Activated CD8-positive, alpha-beta T cell treated with anti-CD3 and anti-CD28 coated beads for 36 hours (primary cell): ENCODE measurements around the gene PLAAT4. TPM values are rescaled to one million over a fixed set of nuclear protein-coding genes. Genes with fewer than 3 reads are reported as not detected.
A peak's percentile ranks its signal among the peaks of the same experiment; 100 is the strongest.

Experiments
- ATAC-seq: fragments of 200-7000 bp; cut with Tn5 transposase; one replicate; pipeline ENCODE4 v1.10.0; 2021; ENCODE audit warnings: mild to moderate bottlenecking, moderate library complexity
- CTCF ChIA-PET: fragments of 350-600 bp; sonication (Branson Sonifier 250); formaldehyde crosslinking; loops from one replicate; lab custom pipeline; 2021; ENCODE audit warnings: antibody characterized with exemption; lab: Charles Lee
- POLR2A ChIA-PET: fragments of 350-600 bp; sonication (Branson Sonifier 250); formaldehyde crosslinking; loops from one replicate; lab custom pipeline; 2021; ENCODE audit warnings: antibody characterized with exemption; lab: Charles Lee
- DNase-seq: peaks from one replicate; pipeline ENCODE4 v3.0.0-alpha.2; 2020
- H3K27ac Mint-ChIP-seq: one replicate; pipeline ENCODE4 v1.8.0; 2021; ENCODE audit warnings: mild to moderate bottlenecking, mixed read lengths
- H3K27me3 Mint-ChIP-seq: one replicate; pipeline ENCODE4 v1.8.0; 2021; ENCODE audit warnings: mixed read lengths
- H3K36me3 Mint-ChIP-seq: one replicate; pipeline ENCODE4 v1.8.0; 2021; ENCODE audit warnings: low read depth, mixed read lengths
- H3K4me1 Mint-ChIP-seq: one replicate; pipeline ENCODE4 v1.8.0; 2021; ENCODE audit warnings: low read depth, mixed read lengths
- H3K4me3 Mint-ChIP-seq: one replicate; pipeline ENCODE4 v1.8.0; 2021; ENCODE audit warnings: mild to moderate bottlenecking, moderate library complexity, mixed read lengths
- H3K9me3 Mint-ChIP-seq: one replicate; pipeline ENCODE4 v1.8.0; 2021; ENCODE audit warnings: mixed read lengths
- CTCF ChIP-seq: fragments of 200-600 bp; IDR thresholded peaks from one replicate; pipeline ENCODE4 v1.8.0; 2022; ENCODE audit warnings: antibody characterized with exemption, mild to moderate bottlenecking
- intact Hi-C: fragments of 100-400 bp; cut with micrococcal nuclease; formaldehyde crosslinking; loops from one replicate; pipeline ENCODE4 v1.10.0; 2022
- total RNA-seq, 2 experiments: library from RNA; stranded (reverse); gene quantifications; one replicate each; pipeline ENCODE4 v1.2.3, GENCODE V29; 2021

The PLAAT4 gene
- total RNA-seq, 2 experiments from 2014 or later = 24.1 to 26.2 TPM

GRCh38 chr11:63551889-63552266 is 15.3 kb downstream of the PLAAT4 start:
- peak overlapping the region; percentile 77 for H3K4me3 Mint-ChIP-seq
- intact Hi-C loops = no loop called here
- H3K4me1 Mint-ChIP-seq = peaks cover 49% of the 10 kb centered on the region
- no peak for TF ChIP-seq CTCF
- H3K9me3 Mint-ChIP-seq = no peaks in the 10 kb centered on the region
- H3K27me3 Mint-ChIP-seq = no peaks in the 10 kb centered on the region
- H3K36me3 Mint-ChIP-seq = peaks cover 3% of the 10 kb centered on the region
- ChIA-PET CTCF (interaction anchor here (0.8 to 4.5 kb wide), 8 partner anchors 8 to 87 kb away, joined by 3 to 25 read pairs (median 4); partner anchors contain the start of genes PLAAT2 and PLAAT4), POLR2A (interaction anchor here (1.2 to 6.7 kb wide), 7 partner anchors 9 to 119 kb away, joined by 4 to 107 read pairs (median 13); partner anchors contain the start of genes ATL3, PLAAT2 and PLAAT4)
- peak; percentile 57 for ATAC-seq
- peak; percentile 73 for DNase-seq
- peak overlapping the region; percentile 98 for H3K27ac Mint-ChIP-seq

- CTCF ChIA-PET = interaction anchor here (1.6 to 4.5 kb wide), 3 partner anchors 9 to 16 kb away, joined by 4 to 25 read pairs (median 7); partner anchors contain the start of genes PLAAT2 and PLAAT4
Measured at GRCh38 chr11:63552921-63553320, 16.3 kb downstream of the PLAAT4 start.

GRCh38 chr11:63553759-63554158 is 17.2 kb downstream of the PLAAT4 start:
- TF ChIP-seq CTCF = no peak
- peak overlapping the region; percentile 98 for H3K27ac Mint-ChIP-seq
- intact Hi-C loops = no loop called here
- H3K27me3 Mint-ChIP-seq = no peaks in the 10 kb centered on the region
- peak overlapping the region; percentile 64 for H3K4me3 Mint-ChIP-seq
- ChIA-PET POLR2A (interaction anchor here (0.6 to 6.7 kb wide), 5 partner anchors 13 to 824 kb away, joined by 3 to 107 read pairs (median 3); partner anchors contain the start of gene PLAAT4), CTCF (interaction anchor here (0.8 to 4.5 kb wide), 3 partner anchors 10 to 74 kb away, joined by 3 to 25 read pairs (median 4); partner anchors contain the start of gene PLAAT2)
- DNase-seq (peak; percentile 78), ATAC-seq (peak; percentile 82)
- H3K36me3 Mint-ChIP-seq = peaks cover 3% of the 10 kb centered on the region
- peaks cover 50% of the 10 kb centered on the region for H3K4me1 Mint-ChIP-seq
- H3K9me3 Mint-ChIP-seq = no peaks in the 10 kb centered on the region

More at GRCh38 chr11:63552921-63553320, 16.3 kb downstream of the PLAAT4 start:
- DNase-seq (no peak), ATAC-seq (no peak)
- no peak for TF ChIP-seq CTCF
- no peaks in the 10 kb centered on the region for H3K9me3 Mint-ChIP-seq
- no peaks in the 10 kb centered on the region for H3K27me3 Mint-ChIP-seq
- peaks cover 3% of the 10 kb centered on the region for H3K36me3 Mint-ChIP-seq
- peak overlapping the region; percentile 98 for H3K27ac Mint-ChIP-seq
- intact Hi-C loops = no loop called here
- peak overlapping the region; percentile 64 for H3K4me3 Mint-ChIP-seq
- H3K4me1 Mint-ChIP-seq = peaks cover 50% of the 10 kb centered on the region
- POLR2A ChIA-PET = interaction anchor here (1.2 to 6.7 kb wide), 4 partner anchors 8 to 116 kb away, joined by 3 to 107 read pairs (median 6); partner anchors contain the start of gene PLAAT4

GRCh38 chr11:63554877-63555223 is 18.2 kb downstream of the PLAAT4 start:
- ATAC-seq = no peak
- POLR2A ChIA-PET = interaction anchor here (6.7 kb wide), 1 partner anchor 18 kb away, joined by 107 read pairs; the partner anchor contains the start of gene PLAAT4

More at GRCh38 chr11:63554877-63555223, 18.2 kb downstream of the PLAAT4 start:
- Mint-ChIP-seq H3K4me1 (peaks cover 47% of the 10 kb centered on the region), H3K27me3 (no peaks in the 10 kb centered on the region), H3K27ac (peak overlapping the region; percentile 98), H3K9me3 (no peaks in the 10 kb centered on the region), H3K4me3 (no peak overlapping the region), H3K36me3 (peaks cover 3% of the 10 kb centered on the region)
- no peak for TF ChIP-seq CTCF
- intact Hi-C loops = no loop called here
- no peak for DNase-seq
- CTCF ChIA-PET = interaction anchor here (4.5 kb wide), 1 partner anchor 10 kb away, joined by 25 read pairs; the partner anchor contains the start of gene PLAAT2
